A549 treated with Mapracorat at 1 μM for 4 hours (cell line): ENCODE data around the gene PCDHB5. TPM values are rescaled to one million over a fixed set of nuclear protein-coding genes. Genes with fewer than 3 reads are reported as not detected.

ENCODE experiments used
- total RNA-seq: library from RNA; stranded (reverse); fragments of 200-300 nt; extraction: Qiagen RNA extraction; gene quantifications from 5 replicates; pipeline ENCODE4 v1.2.3, GENCODE V29; 2022

PCDHB5 gene
- total RNA-seq: 1.2 to 1.6 TPM (median 1.3 TPM) in 5 replicates

GRCh38 chr5:141135030-141135717 lies at the start of gene PCDHB5:
PCDHB5 (plus strand) TSS chr5:141135206; CDS start chr5:141135435, 229 bp downstream.

GRCh38 chr5:141094481-141095262 lies 40.3 kb upstream of the PCDHB5 start, which contains the start of gene PCDHB2:
PCDHB2 (plus strand) TSS chr5:141094615; CDS start chr5:141094791, 176 bp downstream.

GRCh38 chr5:141100243-141100805 lies 34.7 kb upstream of the PCDHB5 start, which contains the start of gene PCDHB3:
PCDHB3 (plus strand) TSS chr5:141100473; CDS start chr5:141100650, 177 bp downstream.

GRCh38 chr5:141121563-141121962 lies 13.4 kb upstream of the PCDHB5 start, which contains the start of gene PCDHB4:
PCDHB4 (plus strand) TSS chr5:141121818; CDS start chr5:141121999, 181 bp downstream.

GRCh38 chr5:141149812-141150211 lies 14.8 kb downstream of the PCDHB5 start, which contains the start of gene PCDHB6:
PCDHB6 (plus strand) TSS chr5:141150057; CDS start chr5:141150258, 201 bp downstream.

GRCh38 chr5:141172381-141173204 lies 37.6 kb downstream of the PCDHB5 start, which contains the start of gene PCDHB7:
PCDHB7 (plus strand) TSS chr5:141172644; CDS start chr5:141172836, 192 bp downstream.

GRCh38 chr5:141177577-141178191 lies 42.7 kb downstream of the PCDHB5 start, which contains the start of gene PCDHB8:
PCDHB8 (plus strand) TSS chr5:141177790; CDS start chr5:141178035, 245 bp downstream.

GRCh38 chr5:141182248-141182647 lies 47.2 kb downstream of the PCDHB5 start, which contains the start of gene PCDHB16:
PCDHB16 (plus strand) TSS chr5:141182387; CDS start chr5:141182560, 173 bp downstream.

GRCh38 chr5:141186897-141187512 lies 52.0 kb downstream of the PCDHB5 start, which contains the start of gene PCDHB9:
PCDHB9 (plus strand) TSS chr5:141187161; CDS start chr5:141187319, 158 bp downstream.

Other genes with a start within 250 kb of the PCDHB5 start
- gene PCDHAC1, start 208.9 kb upstream of the PCDHB5 start, total RNA-seq: 1.6 to 2.3 TPM (median 2.0 TPM) in 5 replicates
- gene PCDHAC2, start 168.7 kb upstream of the PCDHB5 start, total RNA-seq: 3.5 to 4.8 TPM (median 3.9 TPM) in 5 replicates
- not detected in 5 replicates for gene PCDHB1, start 83.8 kb upstream of the PCDHB5 start, total RNA-seq
- 3.3 to 13.0 TPM (median 3.7 TPM) in 5 replicates for gene PCDHB2, start 40.6 kb upstream of the PCDHB5 start, total RNA-seq
- gene PCDHB3, start 34.7 kb upstream of the PCDHB5 start, total RNA-seq: 8.7 TPM in 1 of 5 replicates, not detected in the others
- gene PCDHB4, start 13.4 kb upstream of the PCDHB5 start, total RNA-seq: 0.07 to 0.13 TPM (median 0.09 TPM) in 4 of 5 replicates, not detected in the other
- 0.79 to 1.1 TPM (median 0.90 TPM) in 5 replicates for gene PCDHB6, start 14.9 kb downstream of the PCDHB5 start, total RNA-seq
- gene PCDHB7, start 37.4 kb downstream of the PCDHB5 start, total RNA-seq: 0.05 TPM in 1 of 5 replicates, not detected in the others
- 0.19 to 0.42 TPM (median 0.22 TPM) in 5 replicates for gene PCDHB8, start 42.6 kb downstream of the PCDHB5 start, total RNA-seq
- gene PCDHB16, start 47.2 kb downstream of the PCDHB5 start, total RNA-seq: 0.05 to 0.08 TPM (median 0.05 TPM) in 4 of 5 replicates, not detected in the other
- 0.03 to 0.26 TPM (median 0.05 TPM) in 3 of 5 replicates, not detected in the others for gene PCDHB9, start 52.0 kb downstream of the PCDHB5 start, total RNA-seq
- gene PCDHB10, start 57.1 kb downstream of the PCDHB5 start, total RNA-seq: not detected in 5 replicates
- gene PCDHB11, start 64.4 kb downstream of the PCDHB5 start, total RNA-seq: 0.05 to 0.08 TPM (median 0.08 TPM) in 4 of 5 replicates, not detected in the other
- gene PCDHB12, start 73.5 kb downstream of the PCDHB5 start, total RNA-seq: 0.06 TPM in 1 of 5 replicates, not detected in the others
- gene PCDHB13, start 78.7 kb downstream of the PCDHB5 start, total RNA-seq: 0.04 to 0.12 TPM (median 0.05 TPM) in 5 replicates
- gene PCDHB14, start 88.1 kb downstream of the PCDHB5 start, total RNA-seq: 0.05 to 0.21 TPM (median 0.14 TPM) in 5 replicates
- gene PCDHB15, start 110.2 kb downstream of the PCDHB5 start, total RNA-seq: 0.06 to 0.11 TPM (median 0.10 TPM) in 3 of 5 replicates, not detected in the others
- not detected in 5 replicates for gene SLC25A2, start 168.8 kb downstream of the PCDHB5 start, total RNA-seq
- gene TAF7, start 185.6 kb downstream of the PCDHB5 start, total RNA-seq: 60.0 to 73.5 TPM (median 68.7 TPM) in 5 replicates
- 0.24 to 0.29 TPM (median 0.26 TPM) in 5 replicates for gene PCDHGA1, start 195.3 kb downstream of the PCDHB5 start, total RNA-seq
- 0.42 to 0.91 TPM (median 0.68 TPM) in 5 replicates for gene PCDHGA2, start 203.6 kb downstream of the PCDHB5 start, total RNA-seq
- not detected in 5 replicates for gene PCDHGA3, start 208.6 kb downstream of the PCDHB5 start, total RNA-seq
- 1.3 to 2.0 TPM (median 1.9 TPM) in 5 replicates for gene PCDHGB1, start 214.9 kb downstream of the PCDHB5 start, total RNA-seq
- gene PCDHGA4, start 219.8 kb downstream of the PCDHB5 start, total RNA-seq: 0.07 to 0.22 TPM (median 0.12 TPM) in 5 replicates
- gene PCDHGB2, start 224.8 kb downstream of the PCDHB5 start, total RNA-seq: 0.06 to 0.11 TPM (median 0.07 TPM) in 4 of 5 replicates, not detected in the other
- gene PCDHGA5, start 229.0 kb downstream of the PCDHB5 start, total RNA-seq: 0.09 to 0.17 TPM (median 0.14 TPM) in 5 replicates
- 0.10 to 0.31 TPM (median 0.21 TPM) in 5 replicates for gene PCDHGB3, start 235.0 kb downstream of the PCDHB5 start, total RNA-seq
- gene PCDHGA6, start 238.7 kb downstream of the PCDHB5 start, total RNA-seq: 0.13 to 0.27 TPM (median 0.21 TPM) in 5 replicates
- 0.69 to 1.1 TPM (median 0.90 TPM) in 5 replicates for gene PCDHGA7, start 247.5 kb downstream of the PCDHB5 start, total RNA-seq